GM18873 (cell line): Measurements from ENCODE around the gene PKDREJ.

Experiments
- ATAC-seq: cut with Tn5 transposase; IDR thresholded peaks from one replicate; pipeline ENCODE4 v1.9.1; 2021; ENCODE audit warnings: mild to moderate bottlenecking, moderate library complexity, moderate number of reproducible peaks; ENCODE audit not compliant: unreplicated experiment, low FRiP score

The PKDREJ gene

GRCh38 chr22:46240073-46240472 is 23.1 kb downstream of the PKDREJ start:
- ATAC-seq = no peak

GRCh38 chr22:46239261-46240048 is 23.7 kb downstream of the PKDREJ start:
- no peak for ATAC-seq

- no peak for ATAC-seq
Observed at GRCh38 chr22:46238541-46238940, 24.6 kb downstream of the PKDREJ start.

- ATAC-seq = no peak
Observed at GRCh38 chr22:46237453-46238124, 25.6 kb downstream of the PKDREJ start.

- ATAC-seq = no peak
Observed at GRCh38 chr22:46234969-46235368, 28.2 kb downstream of the PKDREJ start.

GRCh38 chr22:46233231-46233630 is 29.9 kb downstream of the PKDREJ start:
- no peak for ATAC-seq

- ATAC-seq = no peak
Observed at GRCh38 chr22:46230262-46230901, 32.8 kb downstream of the PKDREJ start.

GRCh38 chr22:46229701-46230100 is 33.4 kb downstream of the PKDREJ start:
- ATAC-seq = no peak

GRCh38 chr22:46226577-46226976 is 36.6 kb downstream of the PKDREJ start:
- ATAC-seq = no peak

GRCh38 chr22:46225631-46226030 is 37.5 kb downstream of the PKDREJ start:
- no peak for ATAC-seq

GRCh38 chr22:46224898-46225290 is 38.2 kb downstream of the PKDREJ start:
- no peak for ATAC-seq

- ATAC-seq = no peak
Observed at GRCh38 chr22:46224044-46224897, 38.9 kb downstream of the PKDREJ start.

- no peak for ATAC-seq
Observed at GRCh38 chr22:46220921-46221320, 42.2 kb downstream of the PKDREJ start.

GRCh38 chr22:46219636-46220035 is 43.5 kb downstream of the PKDREJ start:
- ATAC-seq = no peak

- no peak for ATAC-seq
Observed at GRCh38 chr22:46214616-46215015, 48.5 kb downstream of the PKDREJ start.

- no peak for ATAC-seq
Observed at GRCh38 chr22:46214149-46214548, 49.0 kb downstream of the PKDREJ start.

GRCh38 chr22:46213052-46213451 is 50.1 kb downstream of the PKDREJ start:
- ATAC-seq = no peak

- ATAC-seq = no peak
Observed at GRCh38 chr22:46212195-46212594, 50.9 kb downstream of the PKDREJ start.

- ATAC-seq = no peak
Observed at GRCh38 chr22:46209262-46209661, 53.9 kb downstream of the PKDREJ start.
